HCT116 (cell line): Measurements from ENCODE around the gene SEMA7A. TPM values are rescaled to one million over a fixed set of nuclear protein-coding genes. Genes with fewer than 3 reads are reported as not detected.
"Not testable (repeated sequence)": the region's sequence is repeated elsewhere in the genome, so short reads cannot be mapped to it uniquely, and the experiment has no call there.

Source experiments
- ATAC-seq: fragments of 200-7000 bp; cut with Tn5 transposase; 2 replicates; pipeline ENCODE4 v1.9.1; 2020; ENCODE audit warnings: mild to moderate bottlenecking, moderate library complexity
- BruUV-seq: library from RNA; stranded (reverse); fragments of 400-500 nt; replicated peaks from 2 replicates; lab custom pipeline; 2021; lab: Mats Ljungman, UMichigan
- CTCF ChIA-PET: fragments of 300-600 bp; sonication (Branson Sonifier 250); formaldehyde crosslinking; loops from one replicate; lab custom pipeline; 2021; ENCODE audit warnings: antibody characterized with exemption; lab: Charles Lee
- POLR2A ChIA-PET: fragments of 300-600, 350-600 bp; sonication (Branson Sonifier 250); formaldehyde crosslinking; loops from one replicate; lab custom pipeline; 2021; ENCODE audit warnings: antibody characterized with exemption; lab: Charles Lee
- RAD21 ChIA-PET, 2 experiments: fragments of 300-600 bp; sonication (Branson Sonifier 250); formaldehyde crosslinking; loops; one replicate each; lab custom pipeline; 2023; ENCODE audit warnings: low total read pairs in 2 of 2; ENCODE audit not compliant: uncharacterized antibody in 2 of 2, unreplicated experiment in 2 of 2, low non-redundant PET in 1 of 2; lab: Charles Lee
- DNase-seq: peaks from one replicate; pipeline ENCODE4 v3.0.0-alpha.2; 2010; ENCODE audit warnings: low read depth, low spot score
- H2AFZ ChIP-seq: fragments of 200-600 bp; shearing (Covaris generic), sonication (generic); 2 replicates; pipeline ENCODE4 v1.6.1; 2017; ENCODE audit warnings: low read depth, mixed run types, mixed read lengths, antibody characterized with exemption, low read length; ENCODE audit not compliant: poor library complexity, severe bottlenecking
- H3K27ac ChIP-seq: 2 replicates; pipeline ENCODE4 v1.5.1; 2012; ENCODE audit warnings: low read depth, low read length
- H3K27me3 ChIP-seq: fragments of 200-600 bp; sonication (generic); 2 replicates; pipeline ENCODE4 v1.6.1; 2016; ENCODE audit warnings: mixed run types, low read length, mixed read lengths; ENCODE audit not compliant: insufficient read depth
- H3K36me3 ChIP-seq, 2 experiments: fragments of 200-500 bp in 1 of 2; fragments of 200-600 bp in 1 of 2; sonication (Bioruptor generic) in 1 of 2; sonication (generic) in 1 of 2; 2 replicates each; pipeline versions ENCODE4 v1.5.1 to v1.6.1; 2014 to 2016; ENCODE audit warnings: low read length in 2 of 2, inconsistent platforms in 1 of 2, mixed read lengths in 1 of 2, mixed run types in 1 of 2; ENCODE audit not compliant: insufficient read depth in 2 of 2, control insufficient read depth in 1 of 2
- H3K4me1 ChIP-seq, 2 experiments: fragments of 200-600 bp in 1 of 2; sonication (generic) in 1 of 2; 2 replicates each; pipeline versions ENCODE4 v1.5.1 to v1.6.1; 2012 to 2017; ENCODE audit warnings: low read length in 2 of 2, inconsistent platforms in 1 of 2, mild to moderate bottlenecking in 1 of 2, mixed read lengths in 1 of 2, mixed run types in 1 of 2, moderate library complexity in 1 of 2; ENCODE audit not compliant: insufficient read depth in 2 of 2, control insufficient read depth in 1 of 2
- H3K4me2 ChIP-seq: fragments of 200-600 bp; sonication (generic); 2 replicates; pipeline ENCODE4 v1.6.1; 2017; ENCODE audit warnings: mixed run types, low read length, mixed read lengths
- H3K4me3 ChIP-seq, 2 experiments: fragments of 200-600 bp in 1 of 2; sonication (generic) in 1 of 2; replicated peaks in 1 of 2; 2 replicates each; pipeline ENCODE4 v1.5.1; 2011 to 2016; ENCODE audit warnings: low read length in 2 of 2, control low read depth in 1 of 2, low read depth in 1 of 2, mild to moderate bottlenecking in 1 of 2, mixed read lengths in 1 of 2, mixed run types in 1 of 2
- H3K79me2 ChIP-seq: fragments of 200-600 bp; sonication (generic); 2 replicates; pipeline ENCODE4 v1.6.1; 2017; ENCODE audit warnings: mild to moderate bottlenecking, mixed run types, low read length, moderate library complexity, mixed read lengths; ENCODE audit not compliant: insufficient read depth
- H3K9ac ChIP-seq: fragments of 200-600 bp; sonication (generic); 2 replicates; pipeline ENCODE4 v1.6.1; 2016; ENCODE audit warnings: low read length, mixed read lengths
- H3K9me2 ChIP-seq: fragments of 200-600 bp; sonication (generic), shearing (Covaris generic); 2 replicates; pipeline ENCODE4 v1.6.1; 2017; ENCODE audit warnings: mixed run types, mild to moderate bottlenecking, moderate library complexity; ENCODE audit not compliant: insufficient read depth
- H3K9me3 ChIP-seq, 2 experiments: fragments of 200-500 bp in 1 of 2; fragments of 200-600 bp in 1 of 2; sonication (Bioruptor generic) in 1 of 2; sonication (generic) in 1 of 2; 2 replicates each; pipeline ENCODE4 v1.6.1; 2014 to 2017; ENCODE audit warnings: low read length in 2 of 2, mixed read lengths in 2 of 2, inconsistent platforms in 1 of 2, low read depth in 1 of 2, mild to moderate bottlenecking in 1 of 2, mixed run types in 1 of 2, moderate library complexity in 1 of 2; ENCODE audit not compliant: control insufficient read depth in 1 of 2, insufficient read depth in 1 of 2
- H4K20me1 ChIP-seq: fragments of 200-600 bp; sonication (generic), shearing (Covaris generic); 2 replicates; pipeline ENCODE4 v1.6.1; 2017; ENCODE audit warnings: mixed run types, mild to moderate bottlenecking, moderate library complexity; ENCODE audit not compliant: insufficient read depth
- ELF1 ChIP-seq: IDR thresholded peaks from 2 replicates; pipeline ENCODE4 v1.6.1; 2012; ENCODE audit warnings: low read depth, borderline replicate concordance
- EZH2 ChIP-seq: fragments of 200-600 bp; sonication (generic); IDR thresholded peaks from 2 replicates; pipeline ENCODE4 v1.6.1; 2017; ENCODE audit warnings: antibody characterized with exemption, mixed run types
- EZH2phosphoT487 ChIP-seq: fragments of 200-600 bp; IDR thresholded peaks from 2 replicates; pipeline ENCODE4 v1.6.1; 2018; ENCODE audit warnings: antibody characterized with exemption, borderline replicate concordance
- POLR2A ChIP-seq: IDR thresholded peaks from 2 replicates; pipeline ENCODE4 v1.7.0; 2011; ENCODE audit warnings: borderline replicate concordance; ENCODE audit not compliant: insufficient read depth, insufficient read length; ENCODE audit errors: extremely low read depth
- RAD21 ChIP-seq: IDR thresholded peaks from 2 replicates; pipeline ENCODE4 v1.6.1; 2012; ENCODE audit warnings: low read depth, mild to moderate bottlenecking
- SIN3A ChIP-seq: IDR thresholded peaks from 2 replicates; pipeline ENCODE4 v1.6.1; 2012; ENCODE audit warnings: low read depth
- SP1 ChIP-seq: IDR thresholded peaks from 2 replicates; pipeline ENCODE4 v1.6.1; 2012; ENCODE audit warnings: low read depth
- TCF7L2 ChIP-seq: IDR thresholded peaks from 2 replicates; pipeline ENCODE4 v1.7.0; 2011; ENCODE audit warnings: borderline replicate concordance, inconsistent platforms; ENCODE audit not compliant: insufficient read depth, insufficient read length; ENCODE audit errors: extremely low read depth
- YY1 ChIP-seq: IDR thresholded peaks from 2 replicates; pipeline ENCODE4 v1.6.1; 2011; ENCODE audit warnings: low read length, low read depth, moderate library complexity, mild to moderate bottlenecking; ENCODE audit not compliant: insufficient replicate concordance; ENCODE audit errors: extremely low read depth
- intact Hi-C: fragments of 100-400 bp; cut with micrococcal nuclease; formaldehyde crosslinking; loops from 2 replicates; pipeline ENCODE4 v1.10.0; 2022
- total RNA-seq: library from RNA; stranded (reverse); gene quantifications from one replicate; pipeline ENCODE4 v1.2.1, GENCODE V29; 2021; ENCODE audit not compliant: unreplicated experiment
- TF ChIP-seq, protein P1 (sequence below), 3 experiments: fragments of 200-600 bp in 1 of 3; sonication (generic) in 1 of 3; IDR thresholded peaks in 2 of 3; conservative IDR thresholded peaks in 1 of 3; 2 replicates each; pipeline ENCODE4 v1.5.1; 2012 to 2017; ENCODE audit warnings: low read depth in 2 of 3, low read length in 2 of 3, antibody characterized with exemption in 1 of 3, borderline replicate concordance in 1 of 3, control low read depth in 1 of 3, mild to moderate bottlenecking in 1 of 3, mixed read lengths in 1 of 3, mixed run types in 1 of 3, moderate library complexity in 1 of 3; ENCODE audit not compliant: insufficient read depth in 1 of 3
- TF ChIP-seq, protein P2 (sequence below): IDR thresholded peaks from 2 replicates; pipeline ENCODE4 v1.6.1; 2012

The SEMA7A gene
- total RNA-seq, 1 experiment from 2014 or later, result 13.8 TPM

DNA sequence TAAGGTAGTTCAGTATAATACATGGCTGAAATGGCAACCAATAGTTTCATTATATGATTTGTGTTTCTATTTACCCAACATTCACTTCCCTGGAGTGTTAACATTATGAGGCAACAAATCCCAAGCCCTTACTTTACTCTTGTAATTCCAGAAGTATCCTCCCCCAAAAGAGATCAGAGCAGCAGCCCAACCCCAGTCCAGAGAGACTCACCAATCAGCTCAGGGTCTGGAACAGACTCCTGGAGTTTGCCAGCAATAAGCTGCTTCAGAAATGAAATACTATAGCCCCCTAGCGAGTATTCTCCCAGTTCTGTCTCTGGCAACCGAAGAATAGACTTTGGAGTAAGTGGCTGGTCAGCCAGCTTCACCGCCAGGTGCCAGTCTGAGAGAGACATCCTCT is 24.7 kb upstream of the SEMA7A start (continued):
- TF ChIP-seq, protein P1, sequence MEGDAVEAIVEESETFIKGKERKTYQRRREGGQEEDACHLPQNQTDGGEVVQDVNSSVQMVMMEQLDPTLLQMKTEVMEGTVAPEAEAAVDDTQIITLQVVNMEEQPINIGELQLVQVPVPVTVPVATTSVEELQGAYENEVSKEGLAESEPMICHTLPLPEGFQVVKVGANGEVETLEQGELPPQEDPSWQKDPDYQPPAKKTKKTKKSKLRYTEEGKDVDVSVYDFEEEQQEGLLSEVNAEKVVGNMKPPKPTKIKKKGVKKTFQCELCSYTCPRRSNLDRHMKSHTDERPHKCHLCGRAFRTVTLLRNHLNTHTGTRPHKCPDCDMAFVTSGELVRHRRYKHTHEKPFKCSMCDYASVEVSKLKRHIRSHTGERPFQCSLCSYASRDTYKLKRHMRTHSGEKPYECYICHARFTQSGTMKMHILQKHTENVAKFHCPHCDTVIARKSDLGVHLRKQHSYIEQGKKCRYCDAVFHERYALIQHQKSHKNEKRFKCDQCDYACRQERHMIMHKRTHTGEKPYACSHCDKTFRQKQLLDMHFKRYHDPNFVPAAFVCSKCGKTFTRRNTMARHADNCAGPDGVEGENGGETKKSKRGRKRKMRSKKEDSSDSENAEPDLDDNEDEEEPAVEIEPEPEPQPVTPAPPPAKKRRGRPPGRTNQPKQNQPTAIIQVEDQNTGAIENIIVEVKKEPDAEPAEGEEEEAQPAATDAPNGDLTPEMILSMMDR (IDR thresholded peaks at IDR 0.05 in 2 of 3, conservative IDR thresholded peaks at IDR 0.05 in 1 of 3; ENCODE audit: borderline replicate concordance in 1 of 3, insufficient read depth in 1 of 3, low read depth in 2 of 3, low read length in 2 of 3), result no peak
- TF ChIP-seq EZH2 (no peak), SP1 (no peak), SIN3A (no peak), ELF1 (no peak), YY1 (no peak), RAD21 (no peak), POLR2A (no peak), TCF7L2 (no peak), EZH2phosphoT487 (no peak)
- TF ChIP-seq, protein P2, sequence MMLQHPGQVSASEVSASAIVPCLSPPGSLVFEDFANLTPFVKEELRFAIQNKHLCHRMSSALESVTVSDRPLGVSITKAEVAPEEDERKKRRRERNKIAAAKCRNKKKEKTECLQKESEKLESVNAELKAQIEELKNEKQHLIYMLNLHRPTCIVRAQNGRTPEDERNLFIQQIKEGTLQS, result no peak
- TF ChIP-seq, all 23 proteins: peak for 0

DNA sequence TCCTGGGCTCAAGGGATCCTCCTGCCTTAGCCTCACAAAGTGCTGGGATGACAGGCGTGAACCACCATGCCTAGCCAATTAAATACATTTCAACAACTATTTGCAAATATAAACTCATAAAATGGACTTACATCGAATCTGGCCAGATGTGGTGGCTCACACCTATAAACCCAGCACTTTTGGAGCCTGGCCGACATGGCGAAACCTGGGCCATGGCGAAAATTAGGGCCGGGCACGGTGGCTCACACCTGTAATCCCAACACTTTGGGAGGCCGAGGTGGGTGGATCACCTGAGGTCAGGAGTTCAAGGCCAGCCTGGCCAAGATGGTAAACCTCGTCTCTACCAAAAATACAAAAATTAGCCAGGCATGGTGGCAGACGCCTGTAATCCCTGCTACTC is 23.3 kb upstream of the SEMA7A start:
- H3K79me2 ChIP-seq, DNase-seq, CTCF ChIA-PET, ATAC-seq, RAD21 ChIA-PET, H3K9me3 ChIP-seq, H3K9ac ChIP-seq, intact Hi-C loops, BruUV-seq, H3K4me3 ChIP-seq, H4K20me1 ChIP-seq, H3K27me3 ChIP-seq, H2AFZ ChIP-seq, H3K27ac ChIP-seq, POLR2A ChIA-PET, H3K4me2 ChIP-seq, H3K9me2 ChIP-seq: not testable (repeated sequence)
- Histone ChIP-seq H3K4me1 (peaks cover 8 to 25% of the 10 kb centered on the region in 2 experiments), H3K36me3 (peaks cover 0 to 11% of the 10 kb centered on the region in 2 experiments; a peak in 2 of 4 replicates)
